Middle frontal gyrus (tissue), 1 donor: ENCODE measurements around the gene OCIAD1.
"Not testable (repeated sequence)": the region's sequence is repeated elsewhere in the genome, so short reads cannot be mapped to it uniquely, and the experiment has no call there.

Experiments used
- DNase-seq: peaks from one replicate; pipeline ENCODE4 v3.0.0-alpha.2; 2015; ENCODE audit warnings: low spot score; ENCODE audit errors: extremely low spot score

Gene OCIAD1

GRCh38 chr4:48889750-48890149 lies 58.9 kb downstream of the OCIAD1 start:
- DNase-seq, result not testable (repeated sequence)

DNA sequence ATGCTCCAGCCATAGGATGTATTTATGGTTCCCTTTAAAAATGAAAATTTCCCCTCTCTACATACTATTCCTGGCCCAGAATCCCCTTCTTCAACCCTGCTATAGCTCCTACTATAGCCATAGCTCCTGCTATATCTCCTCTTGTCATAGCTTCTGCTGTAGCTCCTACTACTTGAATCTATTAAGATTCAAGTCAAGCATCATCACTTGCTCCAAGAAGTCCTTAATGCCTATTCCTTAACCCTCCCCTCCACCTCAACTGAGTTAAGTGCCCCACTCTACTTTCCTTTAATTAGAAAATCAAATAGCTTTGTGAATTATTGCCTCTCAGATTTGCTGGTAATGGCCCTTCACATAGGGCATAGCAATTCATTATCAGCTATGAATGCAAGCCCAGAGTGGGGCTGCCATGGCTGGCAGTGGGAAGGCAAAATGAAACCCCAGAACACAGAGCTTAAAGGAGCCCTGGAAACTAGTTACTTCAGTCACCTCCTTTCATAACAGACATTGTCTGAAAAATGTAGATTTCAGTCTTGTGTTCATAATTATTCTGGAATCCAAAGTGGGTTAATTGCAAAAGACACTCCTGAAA lies 60.2 kb downstream of the OCIAD1 start:
- DNase-seq, result no peak

DNA sequence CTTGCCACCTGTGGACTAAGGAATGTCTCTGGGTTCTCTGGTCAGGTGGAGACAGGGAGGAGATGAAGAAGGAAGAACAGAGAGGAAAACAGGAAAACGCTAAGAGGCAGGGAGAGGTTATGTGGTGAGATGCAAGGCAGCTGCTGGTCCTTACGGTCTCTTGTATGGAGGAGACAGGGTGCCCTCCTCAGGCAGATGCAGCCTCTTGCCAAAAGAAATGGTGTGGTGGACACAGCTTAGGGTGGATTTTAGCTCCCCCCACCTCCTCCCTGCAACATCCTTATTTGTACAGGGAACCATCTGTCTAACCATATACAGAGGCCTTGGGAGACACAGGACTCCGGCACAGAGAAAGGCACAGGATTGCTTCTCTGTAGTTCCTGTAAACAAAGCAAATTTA lies 66.0 kb downstream of the OCIAD1 start:
- no peak for DNase-seq

DNA sequence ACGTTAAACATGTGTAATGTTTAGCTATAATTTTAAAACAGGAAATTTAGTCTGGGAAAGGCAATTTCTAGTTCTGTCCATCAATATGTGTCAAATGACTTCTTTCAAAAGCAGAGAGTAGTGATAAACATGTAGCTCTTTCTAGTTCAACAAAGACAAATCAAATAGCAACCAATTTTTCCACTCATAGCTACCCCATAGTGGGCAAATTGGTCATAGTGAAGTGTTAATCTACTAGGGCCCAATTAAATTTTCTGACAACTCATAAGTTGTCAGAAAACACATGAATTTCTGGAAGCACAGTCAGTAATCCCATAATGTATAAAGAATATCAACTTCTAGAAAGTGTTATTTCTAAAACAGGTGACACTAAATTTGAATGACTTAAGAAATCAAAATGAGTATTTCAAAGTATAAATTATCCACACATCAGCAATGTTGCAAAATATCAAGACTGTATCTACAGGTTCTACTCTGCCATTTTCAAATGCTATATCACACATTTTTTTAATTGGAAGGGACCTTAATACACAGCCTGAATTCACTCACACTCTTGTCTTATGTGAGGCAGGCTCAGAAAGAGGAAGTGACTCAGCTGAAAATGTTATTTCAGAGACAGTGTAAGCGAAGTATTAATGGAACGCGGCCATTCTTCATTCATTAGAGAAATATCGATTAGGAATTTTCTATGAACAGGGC lies 68.0 kb downstream of the OCIAD1 start:
- no peak for DNase-seq

DNA sequence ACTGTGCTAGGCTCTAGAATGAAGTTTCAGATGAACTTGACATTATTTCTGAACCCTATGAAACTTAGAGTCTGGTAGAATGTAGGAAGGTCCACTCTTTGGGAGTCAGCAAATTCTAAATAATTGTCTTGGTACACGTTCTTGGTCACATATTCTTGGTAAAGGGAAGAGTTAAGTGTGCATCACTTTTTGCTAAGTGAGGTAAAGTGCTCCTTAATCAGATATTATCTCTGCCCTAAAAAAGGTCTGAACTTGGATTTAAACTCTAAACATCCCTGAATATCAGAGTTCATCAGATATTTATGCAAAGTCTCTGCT lies 68.5 kb downstream of the OCIAD1 start:
- DNase-seq, result no peak

GRCh38 chr4:48899950-48900349 lies 69.1 kb downstream of the OCIAD1 start:
- DNase-seq, result no peak

- no peak for DNase-seq
Measured at GRCh38 chr4:48901196-48901595, 70.3 kb downstream of the OCIAD1 start.

DNA sequence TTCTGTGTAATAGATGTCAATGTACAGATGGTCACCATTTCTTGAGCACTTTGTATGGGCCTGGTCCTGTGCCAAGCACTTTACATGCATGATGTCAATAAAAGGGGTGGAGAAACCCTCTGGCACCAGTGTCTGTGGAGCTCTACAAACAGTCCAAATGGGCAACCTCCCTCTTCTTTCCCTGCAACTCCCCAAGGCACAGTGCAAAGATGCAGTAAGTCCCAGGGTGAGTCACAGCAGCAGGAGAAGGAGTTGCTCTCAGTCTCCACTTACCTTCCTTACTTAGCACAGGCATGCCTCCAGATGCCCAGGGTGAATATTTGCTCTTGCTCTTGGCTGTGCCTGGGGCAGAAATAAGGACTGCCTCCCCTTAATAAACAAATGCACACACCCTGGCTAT lies 71.4 kb downstream of the OCIAD1 start:
- DNase-seq, result no peak

DNA sequence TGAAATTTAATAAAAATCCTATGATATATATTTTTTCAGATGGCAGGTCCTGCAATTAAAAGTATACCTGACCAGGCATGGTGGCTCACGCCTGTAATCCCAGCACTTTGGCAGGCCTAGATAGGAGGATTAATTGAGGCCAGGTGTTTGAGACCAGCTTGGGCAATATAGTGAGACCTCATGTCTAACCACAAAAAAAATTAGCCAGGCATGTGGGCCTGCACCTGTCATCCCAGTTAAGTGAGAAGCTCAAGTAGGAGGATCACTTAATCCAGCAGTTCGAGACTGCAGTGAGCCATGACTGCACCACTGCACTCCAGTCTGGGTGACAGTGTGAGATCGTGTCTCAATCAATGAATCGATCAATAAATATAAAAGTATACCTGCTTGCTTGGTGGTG lies 73.2 kb downstream of the OCIAD1 start:
- no peak for DNase-seq

- DNase-seq, result no peak
Measured at GRCh38 chr4:48904541-48905142, 73.8 kb downstream of the OCIAD1 start.

- DNase-seq, result no peak
Measured at GRCh38 chr4:48905363-48906015, 74.6 kb downstream of the OCIAD1 start.

DNA sequence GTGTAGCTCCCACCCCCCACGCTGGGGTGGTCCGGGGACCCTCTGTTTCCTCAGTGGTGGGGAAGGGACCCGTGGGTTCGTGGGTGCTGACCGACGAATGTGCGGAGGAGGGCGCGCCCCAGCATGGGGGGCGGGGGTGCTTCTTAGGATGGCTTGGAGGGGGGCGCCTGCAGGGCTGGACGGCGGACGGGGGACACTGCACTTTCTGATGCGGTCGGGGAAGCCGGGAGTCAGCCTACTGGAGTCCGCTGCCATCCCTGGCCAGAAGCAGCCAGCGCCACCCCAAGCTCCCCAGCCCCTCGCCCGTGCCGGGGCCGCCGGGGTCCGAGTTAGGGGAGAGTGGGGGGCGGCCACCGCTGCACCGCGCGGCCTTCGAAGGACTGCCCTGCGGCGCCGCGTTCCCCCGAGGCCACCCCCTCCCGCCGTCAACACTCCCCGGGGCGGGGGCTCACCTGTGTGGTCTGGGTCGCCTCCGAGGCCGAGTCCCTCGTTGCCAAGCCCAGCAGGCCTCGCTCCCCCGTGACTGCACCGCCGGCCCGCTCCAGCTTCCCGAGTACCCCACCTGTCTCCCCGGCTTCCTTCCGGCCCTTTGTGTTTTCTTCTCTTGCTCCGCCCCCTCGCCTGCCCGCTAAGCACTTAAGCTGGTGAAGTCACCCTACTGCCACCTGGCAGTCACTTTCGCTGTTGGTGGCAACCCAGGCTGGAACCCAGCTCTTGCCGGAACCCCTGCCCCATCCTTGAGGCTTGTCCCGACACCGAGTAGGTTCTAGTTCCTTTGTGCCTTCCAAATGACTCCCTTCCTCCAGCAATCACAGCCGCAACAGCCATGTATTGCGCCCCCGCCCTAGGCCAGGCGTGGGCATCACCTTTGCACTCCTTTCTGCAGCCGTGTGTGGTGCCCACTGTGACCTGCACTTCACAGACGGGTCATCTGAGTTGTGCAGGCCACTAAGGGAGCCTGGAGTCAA lies 75.6 kb downstream of the OCIAD1 start, which contains the start of gene OCIAD2:
OCIAD2 (minus strand) TSS at position 569 of the 968 bp plus-strand sequence. CDS start 2,225 bp downstream, outside the sequence.
- DNase-seq, result no peak

DNA sequence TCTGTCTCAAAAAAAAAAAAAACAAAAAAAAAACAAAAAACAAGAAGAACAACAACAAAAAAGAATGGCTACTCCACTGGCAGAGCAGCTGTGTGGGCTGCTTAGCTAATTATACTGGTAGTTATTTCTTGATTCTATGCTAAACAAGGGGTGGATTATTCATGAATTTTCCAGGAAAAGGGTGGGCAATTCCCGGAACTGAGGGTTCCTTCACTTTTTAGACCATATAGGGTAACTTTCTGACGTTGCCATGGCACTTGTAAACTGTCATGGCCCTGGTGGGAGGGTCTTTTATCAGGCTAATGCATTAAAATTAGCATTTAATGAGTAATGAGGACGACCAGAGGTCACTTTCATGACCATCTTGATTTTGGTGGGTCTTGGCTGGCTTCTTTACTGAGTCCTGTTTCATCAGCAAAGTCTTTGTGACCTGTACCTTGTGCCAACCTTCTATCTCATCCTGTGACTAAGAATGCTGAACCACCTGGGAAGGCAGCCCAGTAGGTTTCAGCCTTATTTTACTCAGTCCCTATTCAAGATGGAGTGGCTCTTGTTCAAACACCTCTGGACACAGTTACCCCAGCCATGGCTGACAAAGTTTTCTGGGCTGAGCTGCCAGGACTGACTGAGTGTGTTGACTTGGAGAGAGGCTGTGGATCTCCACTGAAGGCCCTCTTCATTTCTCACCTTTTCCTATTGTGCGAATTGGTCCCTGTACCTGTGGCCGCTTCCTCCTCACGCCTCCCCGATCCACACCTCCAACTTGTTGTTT lies 77.0 kb downstream of the OCIAD1 start:
- no peak for DNase-seq

DNA sequence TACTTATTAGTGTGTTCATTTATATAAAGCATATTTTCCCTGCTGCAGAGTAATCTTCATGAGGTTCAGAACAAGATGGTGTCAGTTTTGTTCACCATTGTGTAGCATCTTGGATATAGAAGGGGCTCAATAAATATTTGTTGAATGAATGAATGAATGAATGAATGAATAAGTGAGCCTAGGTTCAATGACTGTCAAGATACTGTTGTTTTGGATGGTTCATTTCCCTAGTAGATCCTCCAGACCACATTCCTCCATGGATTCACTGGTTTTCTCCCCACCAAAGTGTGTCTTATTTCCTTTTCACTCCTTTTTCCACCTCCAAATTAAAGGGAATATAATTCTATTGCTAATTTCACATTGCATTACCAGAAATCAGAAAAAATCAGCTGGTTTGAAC lies 77.8 kb downstream of the OCIAD1 start:
- no peak for DNase-seq

- DNase-seq, result no peak
Measured at GRCh38 chr4:48909697-48910096, 78.8 kb downstream of the OCIAD1 start.

- DNase-seq, result no peak
Measured at GRCh38 chr4:48910511-48910910, 79.6 kb downstream of the OCIAD1 start.
